ENCODE results near the gene HS6ST1.
A peak's percentile ranks its signal among the peaks of the same experiment; 100 is the strongest.

The HS6ST1 gene

DNA sequence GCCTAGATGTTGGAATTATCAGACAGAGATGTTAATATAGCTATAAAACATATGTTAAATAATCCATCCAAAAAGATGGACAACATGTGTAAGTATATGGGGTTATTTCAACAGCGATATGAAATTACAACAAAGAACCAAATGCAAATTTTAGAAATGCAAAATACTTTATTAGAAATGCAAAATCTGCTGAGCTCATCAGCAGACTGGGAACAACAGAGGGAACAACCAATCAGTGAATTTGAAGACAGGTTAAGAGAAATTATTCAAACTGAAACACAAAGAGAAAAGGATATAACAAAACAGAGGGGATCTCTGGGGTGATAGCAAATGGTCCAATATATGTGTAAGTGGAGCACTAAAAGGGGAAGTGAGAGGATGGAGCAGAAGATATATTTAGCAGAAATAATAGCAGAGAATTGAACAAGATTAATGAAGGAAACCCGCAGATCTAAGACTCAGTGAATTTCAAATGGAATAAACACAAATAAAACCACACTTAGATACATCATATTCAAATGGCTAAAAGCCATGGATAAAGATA lies 13.5 kb upstream of the HS6ST1 start:
- TF ChIP-seq, protein P1, sequence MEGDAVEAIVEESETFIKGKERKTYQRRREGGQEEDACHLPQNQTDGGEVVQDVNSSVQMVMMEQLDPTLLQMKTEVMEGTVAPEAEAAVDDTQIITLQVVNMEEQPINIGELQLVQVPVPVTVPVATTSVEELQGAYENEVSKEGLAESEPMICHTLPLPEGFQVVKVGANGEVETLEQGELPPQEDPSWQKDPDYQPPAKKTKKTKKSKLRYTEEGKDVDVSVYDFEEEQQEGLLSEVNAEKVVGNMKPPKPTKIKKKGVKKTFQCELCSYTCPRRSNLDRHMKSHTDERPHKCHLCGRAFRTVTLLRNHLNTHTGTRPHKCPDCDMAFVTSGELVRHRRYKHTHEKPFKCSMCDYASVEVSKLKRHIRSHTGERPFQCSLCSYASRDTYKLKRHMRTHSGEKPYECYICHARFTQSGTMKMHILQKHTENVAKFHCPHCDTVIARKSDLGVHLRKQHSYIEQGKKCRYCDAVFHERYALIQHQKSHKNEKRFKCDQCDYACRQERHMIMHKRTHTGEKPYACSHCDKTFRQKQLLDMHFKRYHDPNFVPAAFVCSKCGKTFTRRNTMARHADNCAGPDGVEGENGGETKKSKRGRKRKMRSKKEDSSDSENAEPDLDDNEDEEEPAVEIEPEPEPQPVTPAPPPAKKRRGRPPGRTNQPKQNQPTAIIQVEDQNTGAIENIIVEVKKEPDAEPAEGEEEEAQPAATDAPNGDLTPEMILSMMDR (conservative IDR thresholded peaks at IDR 0.05), result no peak

DNA sequence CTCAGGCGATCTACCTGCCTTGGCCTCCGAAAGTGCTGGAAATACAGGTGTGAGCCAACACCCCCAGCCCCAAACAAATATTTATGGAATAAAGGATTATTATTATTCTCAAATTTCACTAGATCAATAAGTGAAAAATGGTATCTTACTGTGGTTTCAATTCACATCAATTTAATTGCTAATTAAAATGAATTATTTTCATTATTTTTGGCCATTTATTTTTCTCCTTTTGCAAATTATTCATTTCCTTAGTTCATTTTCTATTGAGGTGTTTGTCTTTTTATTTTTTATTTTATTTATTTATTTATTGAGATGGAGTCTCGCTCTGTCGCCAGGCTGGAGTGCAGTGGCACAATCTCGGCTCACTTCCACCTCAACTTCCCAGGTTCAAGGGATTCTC lies 11.9 kb upstream of the HS6ST1 start:
- TF ChIP-seq, protein P1 (conservative IDR thresholded peaks at IDR 0.05), result no peak
- no peak overlapping the region for H3K27ac ChIP-seq

More for the DNA sequence above, 13.5 kb upstream of the HS6ST1 start:
- H3K27ac ChIP-seq, result no peak overlapping the region

DNA sequence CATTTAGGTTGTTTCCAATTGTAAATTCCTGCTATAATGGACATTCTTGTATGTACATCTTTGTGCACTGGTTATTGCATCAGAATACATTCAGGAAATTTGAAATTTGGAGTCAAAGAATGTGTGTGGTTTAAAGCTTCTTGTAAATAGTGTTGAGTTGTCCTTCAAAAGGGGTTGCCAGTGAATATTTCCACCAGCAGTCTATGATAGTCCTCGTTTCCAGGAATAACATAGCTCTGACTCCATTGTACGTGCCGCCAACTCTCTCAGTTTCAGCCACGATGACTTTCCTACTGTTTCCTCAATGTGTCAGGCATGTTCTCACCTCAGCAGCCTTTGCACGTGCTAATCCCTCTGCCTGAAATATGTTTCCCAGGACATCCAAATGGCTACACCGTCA lies 10.9 kb upstream of the HS6ST1 start:
- no peak overlapping the region for H3K27ac ChIP-seq
- TF ChIP-seq, protein P1 (conservative IDR thresholded peaks at IDR 0.05), result no peak

DNA sequence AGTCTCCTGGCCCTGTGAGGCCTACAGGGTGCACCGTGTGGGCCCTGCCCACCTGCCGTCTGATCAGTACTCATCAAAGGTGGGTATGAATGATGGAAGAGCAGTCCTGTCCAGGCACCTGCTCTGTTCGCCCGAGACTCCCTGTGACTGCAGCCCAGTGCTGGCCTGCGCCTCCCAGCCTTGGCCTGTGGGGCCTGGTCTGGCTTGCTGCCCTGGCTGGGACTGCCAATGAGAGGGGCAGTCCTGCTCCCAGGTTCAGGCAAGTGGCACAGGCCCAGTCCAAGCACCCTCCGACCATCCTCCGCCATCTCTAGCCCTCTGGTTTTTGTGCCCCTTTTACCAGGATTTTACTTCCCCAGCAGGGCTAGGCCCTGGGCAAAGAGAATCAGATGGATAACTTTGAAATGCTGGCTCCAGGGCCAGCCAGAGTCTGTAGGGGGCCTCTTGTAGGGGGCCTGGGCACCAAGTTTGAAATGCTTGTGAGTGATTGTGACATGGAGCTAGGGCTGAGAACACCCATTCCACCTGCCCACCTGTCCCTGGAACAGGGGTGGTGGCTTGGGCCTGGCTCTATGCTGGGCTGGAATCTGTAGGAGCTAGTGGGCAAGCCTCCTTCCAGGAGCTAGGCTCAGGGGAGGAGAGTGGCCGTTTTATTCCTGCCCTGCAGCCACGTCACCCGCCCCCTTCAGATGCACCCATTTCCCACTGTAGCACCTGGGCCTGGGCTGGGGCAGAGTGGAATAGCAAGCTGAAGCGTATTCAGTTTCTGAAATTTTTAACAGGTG lies 8.7 kb upstream of the HS6ST1 start:
- TF ChIP-seq, protein P1 (conservative IDR thresholded peaks at IDR 0.05), result no peak
- H3K27ac ChIP-seq, result peak overlapping the region; percentile 70; the same call in 1 of the 2 replicates

- peak overlapping the region; percentile 70 for H3K27ac ChIP-seq
- TF ChIP-seq, protein P1 (conservative IDR thresholded peaks at IDR 0.05), result no peak
Observed at GRCh38 chr2:128326346-128326745, 7.7 kb upstream of the HS6ST1 start.

- H3K27ac ChIP-seq, result peak overlapping the region; percentile 70
- TF ChIP-seq, protein P1 (conservative IDR thresholded peaks at IDR 0.05), result peak; percentile 45
Observed at GRCh38 chr2:128325611-128326181, 7.0 kb upstream of the HS6ST1 start.

- TF ChIP-seq, protein P1 (conservative IDR thresholded peaks at IDR 0.05), result no peak
- H3K27ac ChIP-seq, result peak overlapping the region; percentile 70
Observed at GRCh38 chr2:128324897-128325410, 6.3 kb upstream of the HS6ST1 start.

Measured in VCaP (cell line).